HG02623 (cell line): ENCODE results near the gene FBLN2.

ENCODE experiments used
- ATAC-seq: cut with Tn5 transposase; IDR thresholded peaks from one replicate; pipeline ENCODE4 v1.9.1; 2021; ENCODE audit warnings: moderate library complexity; ENCODE audit not compliant: unreplicated experiment

FBLN2 gene

GRCh38 chr3:13565581-13566452, 16.9 kb downstream of the FBLN2 start:
- no peak for ATAC-seq

- ATAC-seq, result no peak
Measured at GRCh38 chr3:13566453-13566748, 17.5 kb downstream of the FBLN2 start.

- ATAC-seq, result no peak
Measured at GRCh38 chr3:13566769-13567310, 17.9 kb downstream of the FBLN2 start.

GRCh38 chr3:13567684-13568514, 19.0 kb downstream of the FBLN2 start:
- no peak for ATAC-seq

- no peak for ATAC-seq
Measured at GRCh38 chr3:13568515-13569028, 19.6 kb downstream of the FBLN2 start.

- no peak for ATAC-seq
Measured at GRCh38 chr3:13569201-13569600, 20.3 kb downstream of the FBLN2 start.

GRCh38 chr3:13569641-13570390, 20.9 kb downstream of the FBLN2 start:
- no peak for ATAC-seq

GRCh38 chr3:13570391-13571194, 21.7 kb downstream of the FBLN2 start:
- ATAC-seq, result no peak

GRCh38 chr3:13571264-13571663, 22.3 kb downstream of the FBLN2 start:
- no peak for ATAC-seq

- no peak for ATAC-seq
Measured at GRCh38 chr3:13571831-13572750, 23.2 kb downstream of the FBLN2 start.

- no peak for ATAC-seq
Measured at GRCh38 chr3:13572926-13573623, 24.1 kb downstream of the FBLN2 start.

GRCh38 chr3:13574083-13574797, 25.3 kb downstream of the FBLN2 start:
- ATAC-seq, result no peak

GRCh38 chr3:13574798-13575451, 26.0 kb downstream of the FBLN2 start:
- ATAC-seq, result no peak

- ATAC-seq, result no peak
Measured at GRCh38 chr3:13575459-13576061, 26.6 kb downstream of the FBLN2 start.

GRCh38 chr3:13577181-13578121, 28.5 kb downstream of the FBLN2 start:
- no peak for ATAC-seq

GRCh38 chr3:13578251-13578650, 29.3 kb downstream of the FBLN2 start:
- ATAC-seq, result no peak
